Measurements from ENCODE around the gene NAT9. TPM values are rescaled to one million over a fixed set of nuclear protein-coding genes. Genes with fewer than 3 reads are reported as not detected.

The NAT9 gene
- total and polyA plus RNA-seq, 2 donors (not counting 3 experiments of a cell fraction or from before 2014, with no cell fraction given), result 39.3 to 44.8 TPM

DNA sequence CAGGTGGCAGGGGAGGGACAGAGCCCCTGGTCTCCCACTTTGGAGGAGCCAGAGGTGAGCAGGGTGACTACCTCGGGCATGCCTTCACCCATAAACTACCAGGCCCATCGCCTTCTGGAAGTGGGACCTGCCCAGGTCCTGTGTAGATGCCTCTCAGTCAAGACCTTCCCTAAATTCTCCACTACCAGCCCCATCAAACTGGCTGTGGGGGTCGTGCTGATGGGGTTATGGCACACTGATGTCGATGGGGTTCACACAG is 44.9 kb downstream of the NAT9 start:
- Histone ChIP-seq H3K27me3 (ENCODE audit: control insufficient read depth in 2 of 2, insufficient read depth in 2 of 2, low read length in 2 of 2) (peaks cover 6 to 8% of the 10 kb centered on the region in 2 experiments), H3K9ac (replicated peaks; ENCODE audit: extremely low read depth, insufficient read depth, low read length) (no peak overlapping the region), H3K4me2 (ENCODE audit: insufficient read depth, low read length) (no peak overlapping the region), H4K20me1 (replicated peaks; ENCODE audit: control insufficient read depth, extremely low read depth, insufficient read depth, low read length) (no peaks in the 10 kb centered on the region), H3K4me1 (ENCODE audit: control insufficient read depth, extremely low read depth, insufficient read depth, low read length) (no peaks in the 10 kb centered on the region), H3K27ac (ENCODE audit: insufficient read depth, low read depth, low read length) (no peak overlapping the region), H3K4me3 (replicated peaks in 1 of 3; ENCODE audit: insufficient read depth in 1 of 3, low read depth in 1 of 3, low read length in 3 of 3) (no peak overlapping the region), H3K9me3 (replicated peaks; ENCODE audit: control insufficient read depth, insufficient read depth, low read length) (no peaks in the 10 kb centered on the region), H3K36me3 (ENCODE audit: control insufficient read depth in 2 of 2, extremely low read depth in 1 of 2, insufficient read depth in 2 of 2, low read length in 2 of 2) (no peaks in the 10 kb centered on the region), H3K79me2 (ENCODE audit: control insufficient read depth, insufficient read depth, low read length) (no peaks in the 10 kb centered on the region), H2AFZ (ENCODE audit: low read depth, low read length) (no peak overlapping the region), H3K9me1 (replicated peaks; ENCODE audit: control insufficient read depth, extremely low read depth, insufficient read depth, low read length) (no peaks in the 10 kb centered on the region)
- intact Hi-C loops (cut with micrococcal nuclease), result no loop called here
- FAIRE-seq, result no peak
- dilution Hi-C loops (cut with MboI; ENCODE audit: extremely low pct_ligation_motif_present, low sequenced_read_pairs), result no loop called here
- TF ChIP-seq JUN (IDR thresholded peaks at IDR 0.05; ENCODE audit: borderline replicate concordance, insufficient read depth, insufficient read length, low read depth), result no peak
- no peak for TF ChIP-seq POLR2AphosphoS5 (IDR thresholded peaks at IDR 0.05; ENCODE audit: insufficient read depth, low read depth, low read length)
- TF ChIP-seq, protein P1, sequence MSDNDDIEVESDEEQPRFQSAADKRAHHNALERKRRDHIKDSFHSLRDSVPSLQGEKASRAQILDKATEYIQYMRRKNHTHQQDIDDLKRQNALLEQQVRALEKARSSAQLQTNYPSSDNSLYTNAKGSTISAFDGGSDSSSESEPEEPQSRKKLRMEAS (IDR thresholded peaks at IDR 0.05; ENCODE audit: insufficient read depth, insufficient read length), result no peak
- no peak for TF ChIP-seq FOS (IDR thresholded peaks at IDR 0.05; ENCODE audit: borderline replicate concordance, insufficient read depth, low read length)
- TF ChIP-seq MYC (IDR thresholded peaks at IDR 0.05; ENCODE audit: low read depth, low read length), result no peak
- TF ChIP-seq, protein P2, sequence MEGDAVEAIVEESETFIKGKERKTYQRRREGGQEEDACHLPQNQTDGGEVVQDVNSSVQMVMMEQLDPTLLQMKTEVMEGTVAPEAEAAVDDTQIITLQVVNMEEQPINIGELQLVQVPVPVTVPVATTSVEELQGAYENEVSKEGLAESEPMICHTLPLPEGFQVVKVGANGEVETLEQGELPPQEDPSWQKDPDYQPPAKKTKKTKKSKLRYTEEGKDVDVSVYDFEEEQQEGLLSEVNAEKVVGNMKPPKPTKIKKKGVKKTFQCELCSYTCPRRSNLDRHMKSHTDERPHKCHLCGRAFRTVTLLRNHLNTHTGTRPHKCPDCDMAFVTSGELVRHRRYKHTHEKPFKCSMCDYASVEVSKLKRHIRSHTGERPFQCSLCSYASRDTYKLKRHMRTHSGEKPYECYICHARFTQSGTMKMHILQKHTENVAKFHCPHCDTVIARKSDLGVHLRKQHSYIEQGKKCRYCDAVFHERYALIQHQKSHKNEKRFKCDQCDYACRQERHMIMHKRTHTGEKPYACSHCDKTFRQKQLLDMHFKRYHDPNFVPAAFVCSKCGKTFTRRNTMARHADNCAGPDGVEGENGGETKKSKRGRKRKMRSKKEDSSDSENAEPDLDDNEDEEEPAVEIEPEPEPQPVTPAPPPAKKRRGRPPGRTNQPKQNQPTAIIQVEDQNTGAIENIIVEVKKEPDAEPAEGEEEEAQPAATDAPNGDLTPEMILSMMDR (IDR thresholded peaks at IDR 0.05; ENCODE audit: extremely low read depth in 1 of 2, insufficient read depth in 1 of 2, low read depth in 1 of 2, low read length in 2 of 2), result no peak
- TF ChIP-seq EZH2 (IDR thresholded peaks at IDR 0.05; ENCODE audit: borderline replicate concordance, low read depth, low read length, severe bottlenecking), result no peak
- no peak for TF ChIP-seq POLR2A (IDR thresholded peaks at IDR 0.05; ENCODE audit: low read depth, low read length)
- TF ChIP-seq GATA2 (IDR thresholded peaks at IDR 0.05; ENCODE audit: insufficient read depth, insufficient read length, low read depth, low read length), result no peak
- no peak for DNase-seq (ENCODE audit: low read depth, low spot score)
- ChIA-PET POLR2A (no interaction called here), CTCF (no interaction called here)
- no TSS peak for BruUV-seq (replicated peaks)

All from endothelial cell of umbilical vein (primary cell).